ENCODE data around the gene HINT3.
"Not testable (repeated sequence)": the region's sequence is repeated elsewhere in the genome, so short reads cannot be mapped to it uniquely, and the experiment has no call there.

DNA sequence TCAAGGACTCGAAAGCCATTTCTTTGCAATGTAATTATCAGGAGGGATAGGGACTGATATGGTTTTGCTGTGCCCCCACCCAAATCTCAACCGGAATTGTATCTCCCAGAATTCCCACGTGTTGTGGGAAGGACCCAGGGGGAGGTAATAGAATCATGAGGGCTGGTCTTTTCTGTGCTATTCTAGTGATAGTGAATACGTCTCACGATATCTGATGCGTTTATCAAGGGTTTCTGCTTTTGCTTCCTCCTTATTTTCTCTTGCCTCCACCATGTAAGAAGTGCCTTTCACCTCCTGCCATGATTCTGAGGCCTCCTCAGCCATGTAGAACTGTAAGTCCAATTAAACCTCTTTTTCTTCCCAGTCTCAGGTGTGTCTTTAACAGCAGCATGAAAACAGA lies 5.9 kb upstream of the HINT3 start:
- TF ChIP-seq, protein P1, sequence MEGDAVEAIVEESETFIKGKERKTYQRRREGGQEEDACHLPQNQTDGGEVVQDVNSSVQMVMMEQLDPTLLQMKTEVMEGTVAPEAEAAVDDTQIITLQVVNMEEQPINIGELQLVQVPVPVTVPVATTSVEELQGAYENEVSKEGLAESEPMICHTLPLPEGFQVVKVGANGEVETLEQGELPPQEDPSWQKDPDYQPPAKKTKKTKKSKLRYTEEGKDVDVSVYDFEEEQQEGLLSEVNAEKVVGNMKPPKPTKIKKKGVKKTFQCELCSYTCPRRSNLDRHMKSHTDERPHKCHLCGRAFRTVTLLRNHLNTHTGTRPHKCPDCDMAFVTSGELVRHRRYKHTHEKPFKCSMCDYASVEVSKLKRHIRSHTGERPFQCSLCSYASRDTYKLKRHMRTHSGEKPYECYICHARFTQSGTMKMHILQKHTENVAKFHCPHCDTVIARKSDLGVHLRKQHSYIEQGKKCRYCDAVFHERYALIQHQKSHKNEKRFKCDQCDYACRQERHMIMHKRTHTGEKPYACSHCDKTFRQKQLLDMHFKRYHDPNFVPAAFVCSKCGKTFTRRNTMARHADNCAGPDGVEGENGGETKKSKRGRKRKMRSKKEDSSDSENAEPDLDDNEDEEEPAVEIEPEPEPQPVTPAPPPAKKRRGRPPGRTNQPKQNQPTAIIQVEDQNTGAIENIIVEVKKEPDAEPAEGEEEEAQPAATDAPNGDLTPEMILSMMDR (IDR thresholded peaks at IDR 0.05), result not testable (repeated sequence)
- TF ChIP-seq POLR2AphosphoS5, EP300, POLR2A (IDR thresholded peaks at IDR 0.05): not testable (repeated sequence)

Measured in gastroesophageal sphincter (tissue), 3 donors.